Tibial nerve (tissue), 4 donors: Measurements from ENCODE around the gene ANP32E.

Experiments used
- CTCF ChIP-seq, 5 experiments: fragments of 200-600 bp in 3 of 5; fragments of 450-650 bp in 2 of 5; sonication (generic) in 3 of 5; IDR thresholded peaks; one replicate each; pipeline ENCODE4 v1.5.1; 2016 to 2019; ENCODE audit warnings: antibody characterized with exemption in 5 of 5, mild to moderate bottlenecking in 3 of 5, moderate library complexity in 2 of 5
- EP300 ChIP-seq, 2 donors: sonication (generic); formaldehyde crosslinking; IDR thresholded peaks; one replicate each; pipeline ENCODE4 v1.6.1; 2017; ENCODE audit warnings: antibody characterized with exemption in 2 of 2, mild to moderate bottlenecking in 1 of 2

GRCh38 chr1:150271291-150271959, 35.5 kb upstream of the ANP32E start:
- TF ChIP-seq CTCF (IDR thresholded peaks at IDR 0.05) (no peak), EP300 (IDR thresholded peaks at IDR 0.05) (no peak)
